Calu3 (cell line): Measurements from ENCODE around the gene TEX101. TPM values are rescaled to one million over a fixed set of nuclear protein-coding genes. Genes with fewer than 3 reads are reported as not detected.

Experiments
- BruUV-seq: library from RNA; stranded (reverse); fragments of 400-500 nt; replicated peaks from 2 replicates; lab custom pipeline; 2021; lab: Mats Ljungman, UMichigan
- CTCF ChIA-PET: fragments of 300-600 bp; sonication (Branson Sonifier 250); formaldehyde crosslinking; loops from one replicate; lab custom pipeline; 2022; ENCODE audit warnings: antibody characterized with exemption; lab: Charles Lee
- DNase-seq: peaks from one replicate; pipeline ENCODE4 v3.0.0; 2022
- H3K27ac Mint-ChIP-seq: one replicate; pipeline ENCODE4 v1.8.0; 2022; ENCODE audit warnings: mixed read lengths; ENCODE audit not compliant: unreplicated experiment
- H3K27me3 Mint-ChIP-seq: one replicate; pipeline ENCODE4 v1.8.0; 2022; ENCODE audit warnings: mixed read lengths; ENCODE audit not compliant: unreplicated experiment
- H3K36me3 Mint-ChIP-seq: one replicate; pipeline ENCODE4 v1.8.0; 2022; ENCODE audit warnings: mild to moderate bottlenecking, moderate library complexity, mixed read lengths; ENCODE audit not compliant: insufficient read depth, unreplicated experiment
- H3K4me1 Mint-ChIP-seq: one replicate; pipeline ENCODE4 v1.8.0; 2022; ENCODE audit warnings: mild to moderate bottlenecking, low read depth, mixed read lengths; ENCODE audit not compliant: unreplicated experiment
- H3K4me3 Mint-ChIP-seq: one replicate; pipeline ENCODE4 v1.8.0; 2022; ENCODE audit warnings: mild to moderate bottlenecking, low read depth, moderate library complexity, mixed read lengths; ENCODE audit not compliant: unreplicated experiment
- H3K9me3 Mint-ChIP-seq: one replicate; pipeline ENCODE4 v1.8.0; 2022; ENCODE audit warnings: low read depth, mixed read lengths; ENCODE audit not compliant: unreplicated experiment
- CTCF ChIP-seq: fragments of 200-600 bp; IDR thresholded peaks from one replicate; pipeline ENCODE4 v1.8.0; 2022; ENCODE audit warnings: antibody characterized with exemption; ENCODE audit not compliant: unreplicated experiment
- intact Hi-C: fragments of 100-400 bp; cut with micrococcal nuclease; formaldehyde crosslinking; loops from one replicate; pipeline ENCODE4 v1.10.0; 2022; ENCODE audit not compliant: unreplicated experiment
- total RNA-seq: library from RNA; stranded (reverse); gene quantifications from 2 replicates; pipeline ENCODE4 v1.2.3, GENCODE V29; 2022

The TEX101 gene
- total RNA-seq, 1 experiment from 2014 or later = not detected

GRCh38 chr19:43407416-43408005 is 7.2 kb upstream of the TEX101 start:
- H3K4me3 Mint-ChIP-seq = no peak overlapping the region
- H3K27me3 Mint-ChIP-seq = peaks cover 21% of the 10 kb centered on the region
- H3K9me3 Mint-ChIP-seq = no peaks in the 10 kb centered on the region
- H3K27ac Mint-ChIP-seq = no peak overlapping the region
- TF ChIP-seq CTCF = no peak
- H3K4me1 Mint-ChIP-seq = no peaks in the 10 kb centered on the region
- CTCF ChIA-PET = interaction anchor here (1.5 kb wide), 1 partner anchor 10 kb away, joined by 3 read pairs; no protein-coding TSS in a partner anchor
- no peak for DNase-seq
- intact Hi-C loops = no loop called here
- H3K36me3 Mint-ChIP-seq = no peaks in the 10 kb centered on the region
- BruUV-seq = no TSS peak

DNA sequence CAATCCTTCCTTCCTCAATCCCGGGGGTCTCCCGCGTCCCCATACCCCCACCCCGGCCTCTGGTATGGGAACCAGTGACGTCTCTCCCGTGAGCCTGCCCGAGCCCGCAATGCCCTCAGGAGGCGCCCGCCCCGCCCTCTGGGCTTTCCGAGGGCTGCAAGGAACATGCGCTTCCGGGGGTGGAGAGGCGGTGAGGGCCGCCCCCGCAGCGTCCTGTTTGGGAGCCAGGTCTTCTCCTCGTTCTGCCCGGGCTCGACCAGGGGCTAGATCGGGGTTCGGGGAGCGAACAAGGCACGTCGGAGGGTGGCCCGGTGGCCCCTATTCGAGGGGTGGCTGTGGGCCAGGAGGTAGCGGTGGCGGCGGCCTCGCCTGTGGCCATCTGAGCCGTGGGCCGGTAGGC is 6.6 kb upstream of the TEX101 start:
- CTCF ChIA-PET = interaction anchor here (1.5 kb wide), 1 partner anchor 9 kb away, joined by 3 read pairs; no protein-coding TSS in a partner anchor
- no peak for TF ChIP-seq CTCF

DNA sequence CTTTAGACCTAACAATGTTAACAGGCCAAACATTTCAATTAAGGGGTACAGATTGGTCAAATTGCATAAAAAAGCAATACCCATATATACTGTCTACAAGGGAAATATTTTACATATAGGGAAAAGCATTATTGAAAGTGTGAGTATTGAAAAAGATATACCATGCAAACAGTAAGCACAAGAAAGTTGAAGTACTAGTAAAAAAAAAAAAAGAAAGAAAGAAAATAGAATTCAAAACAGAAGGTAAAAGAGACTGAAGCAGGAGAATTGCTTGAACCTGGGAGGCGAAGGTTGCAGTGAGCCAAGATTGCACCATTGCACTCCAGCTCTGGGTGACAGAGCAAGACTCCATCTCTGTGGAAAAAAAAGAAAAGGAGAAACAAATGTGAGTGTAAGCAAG is 5.3 kb upstream of the TEX101 start:
- Mint-ChIP-seq H3K27ac (no peak overlapping the region), H3K9me3 (no peaks in the 10 kb centered on the region), H3K4me1 (no peaks in the 10 kb centered on the region), H3K36me3 (no peaks in the 10 kb centered on the region), H3K27me3 (peaks cover 24% of the 10 kb centered on the region), H3K4me3 (no peak overlapping the region)
- CTCF ChIA-PET = no interaction called here
- no peak for DNase-seq
- no peak for TF ChIP-seq CTCF
- no TSS peak for BruUV-seq
- intact Hi-C loops = no loop called here

More for the DNA sequence above, 6.6 kb upstream of the TEX101 start:
- no peaks in the 10 kb centered on the region for H3K36me3 Mint-ChIP-seq
- no TSS peak for BruUV-seq
- no peaks in the 10 kb centered on the region for H3K9me3 Mint-ChIP-seq
- DNase-seq = no peak
- H3K4me1 Mint-ChIP-seq = no peaks in the 10 kb centered on the region
- intact Hi-C loops = no loop called here
- no peak overlapping the region for H3K4me3 Mint-ChIP-seq
- peaks cover 24% of the 10 kb centered on the region for H3K27me3 Mint-ChIP-seq
- no peak overlapping the region for H3K27ac Mint-ChIP-seq

GRCh38 chr19:43412441-43412840 is 2.2 kb upstream of the TEX101 start:
- Mint-ChIP-seq H3K27ac (no peak overlapping the region), H3K36me3 (no peaks in the 10 kb centered on the region), H3K9me3 (no peaks in the 10 kb centered on the region), H3K27me3 (peaks cover 24% of the 10 kb centered on the region), H3K4me3 (no peak overlapping the region), H3K4me1 (no peaks in the 10 kb centered on the region)
- CTCF ChIA-PET = no interaction called here
- no TSS peak for BruUV-seq
- no peak for DNase-seq
- intact Hi-C loops = no loop called here
- no peak for TF ChIP-seq CTCF
